Cardiac fibroblast (primary cell): ENCODE measurements around the gene PLEKHO2.
A peak's percentile ranks its signal among the peaks of the same experiment; 100 is the strongest.

Experiments used
- DNase-seq, 2 donors: peaks; one replicate each; pipeline versions ENCODE4 v3.0.0 to v3.0.0-alpha.2; 2010; ENCODE audit warnings: low read depth in 2 of 2
- H3K4me3 ChIP-seq, 2 donors: replicated peaks in 1 of 2; 1 replicate in 1 of 2; 2 replicates in 1 of 2; pipeline ENCODE4 v1.5.1; 2011; ENCODE audit warnings: low read depth in 2 of 2, low read length in 2 of 2, mild to moderate bottlenecking in 2 of 2, moderate library complexity in 1 of 2
- CTCF ChIP-seq: IDR thresholded peaks from one replicate; pipeline ENCODE4 v1.5.1; 2011; ENCODE audit warnings: low read depth, mild to moderate bottlenecking, low read length, inconsistent platforms

PLEKHO2 gene

GRCh38 chr15:64878705-64879104 lies 37.0 kb downstream of the PLEKHO2 start:
- no peak for TF ChIP-seq CTCF
- H3K4me3 ChIP-seq: no peak overlapping the region
- DNase-seq: no peak

- no peak overlapping the region for H3K4me3 ChIP-seq
- peak; percentile 54 to 74 for DNase-seq
- no peak for TF ChIP-seq CTCF
These were observed 41.4 kb downstream of the PLEKHO2 start for GRCh38 chr15:64883100-64883581.

GRCh38 chr15:64883997-64884511 lies 42.3 kb downstream of the PLEKHO2 start:
- TF ChIP-seq CTCF: no peak
- H3K4me3 ChIP-seq: no peak overlapping the region
- peak; percentile 84 to 96 for DNase-seq

GRCh38 chr15:64884679-64885078 lies 43.0 kb downstream of the PLEKHO2 start:
- DNase-seq: peak in 1 of 2 donors; percentile 32
- no peak overlapping the region for H3K4me3 ChIP-seq
- no peak for TF ChIP-seq CTCF

- no peak for DNase-seq
- no peak for TF ChIP-seq CTCF
- no peak overlapping the region for H3K4me3 ChIP-seq
These were observed 46.6 kb downstream of the PLEKHO2 start for GRCh38 chr15:64888336-64888735.

- no peak for TF ChIP-seq CTCF
- DNase-seq: no peak
These were observed 49.8 kb downstream of the PLEKHO2 start for GRCh38 chr15:64891561-64891960.

GRCh38 chr15:64892847-64893403 lies 51.2 kb downstream of the PLEKHO2 start:
- no peak for TF ChIP-seq CTCF
- DNase-seq: no peak
- no peak overlapping the region for H3K4me3 ChIP-seq

More at GRCh38 chr15:64891561-64891960, 49.8 kb downstream of the PLEKHO2 start:
- H3K4me3 ChIP-seq: no peak overlapping the region
